HG03520 (cell line): ENCODE data around the gene GJC1.
"Not testable (repeated sequence)": the region's sequence is repeated elsewhere in the genome, so short reads cannot be mapped to it uniquely, and the experiment has no call there.

ENCODE experiments used
- ATAC-seq: cut with Tn5 transposase; IDR thresholded peaks from one replicate; pipeline ENCODE4 v1.9.1; 2021; ENCODE audit warnings: mild to moderate bottlenecking, moderate library complexity; ENCODE audit not compliant: unreplicated experiment

The GJC1 gene

DNA sequence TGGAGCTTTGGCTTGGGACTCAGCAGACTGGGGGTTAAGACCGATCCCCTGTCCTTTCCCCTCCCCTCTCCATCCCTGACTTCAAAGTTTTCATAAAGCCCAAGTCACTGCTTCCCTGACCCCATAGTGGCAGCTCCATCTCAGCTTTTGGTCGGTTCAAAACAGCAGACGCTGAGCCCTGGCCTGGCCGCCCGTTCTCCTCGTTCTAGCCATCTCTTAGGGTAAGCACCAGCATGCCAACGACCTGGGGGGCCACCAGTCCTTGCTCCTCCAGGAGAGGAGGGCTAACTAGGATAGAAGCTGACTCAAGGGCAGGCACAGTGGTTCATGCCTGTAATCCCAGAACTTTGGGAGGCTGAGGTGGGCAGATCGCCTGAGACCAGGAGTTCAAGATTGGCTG, 16.1 kb upstream of the GJC1 start:
- ATAC-seq: no peak

GRCh38 chr17:44844390-44844830, 14.3 kb upstream of the GJC1 start:
- ATAC-seq: no peak

- ATAC-seq: no peak
Observed at GRCh38 chr17:44842748-44843147, 12.7 kb upstream of the GJC1 start.

DNA sequence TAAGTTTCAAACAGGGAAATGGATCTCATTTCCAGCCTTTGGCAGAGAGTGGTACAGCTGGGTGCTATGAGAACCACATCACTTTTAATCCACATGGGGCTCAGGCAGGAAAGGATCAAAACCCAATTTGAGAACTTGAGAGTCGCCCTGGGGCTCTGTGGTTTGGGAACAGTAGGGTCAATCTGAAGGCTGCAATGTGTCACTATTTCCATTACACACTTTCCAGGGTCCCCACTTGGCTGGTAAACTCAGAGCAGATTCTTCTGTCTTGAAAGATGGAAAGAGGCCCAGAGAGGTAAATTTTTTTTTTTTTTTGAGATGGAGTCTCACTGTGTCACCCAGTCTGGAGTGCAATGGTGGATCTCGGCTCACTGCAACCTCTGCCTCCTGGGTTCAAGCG, 10.8 kb upstream of the GJC1 start:
- no peak for ATAC-seq

- no peak for ATAC-seq
Observed at GRCh38 chr17:44840274-44840673, 10.2 kb upstream of the GJC1 start.

GRCh38 chr17:44837196-44837595, 7.1 kb upstream of the GJC1 start:
- ATAC-seq: no peak

GRCh38 chr17:44832805-44833204, 2.7 kb upstream of the GJC1 start:
- ATAC-seq: no peak

DNA sequence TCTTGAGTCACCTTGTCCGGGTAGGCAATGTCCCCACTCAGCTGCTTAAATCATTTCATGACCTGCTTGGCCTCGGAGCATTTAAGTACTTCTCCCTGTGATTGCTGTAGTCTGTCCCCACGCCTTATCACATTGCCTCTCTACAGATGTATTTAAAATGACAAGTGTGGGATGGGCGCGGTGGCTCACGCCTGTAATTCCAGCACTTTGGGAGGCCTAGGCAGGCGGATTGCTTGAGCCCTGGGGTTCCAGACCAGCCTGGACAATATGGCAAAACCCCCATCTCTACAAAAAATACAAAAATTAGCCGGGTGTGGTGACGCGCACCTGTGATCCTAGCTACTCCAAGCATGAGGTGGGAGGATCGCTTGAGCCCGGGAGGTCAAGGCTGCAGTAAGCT, 1.3 kb upstream of the GJC1 start:
- no peak for ATAC-seq

GRCh38 chr17:44830359-44831288, 537 bp upstream of the GJC1 start:
- no peak for ATAC-seq

DNA sequence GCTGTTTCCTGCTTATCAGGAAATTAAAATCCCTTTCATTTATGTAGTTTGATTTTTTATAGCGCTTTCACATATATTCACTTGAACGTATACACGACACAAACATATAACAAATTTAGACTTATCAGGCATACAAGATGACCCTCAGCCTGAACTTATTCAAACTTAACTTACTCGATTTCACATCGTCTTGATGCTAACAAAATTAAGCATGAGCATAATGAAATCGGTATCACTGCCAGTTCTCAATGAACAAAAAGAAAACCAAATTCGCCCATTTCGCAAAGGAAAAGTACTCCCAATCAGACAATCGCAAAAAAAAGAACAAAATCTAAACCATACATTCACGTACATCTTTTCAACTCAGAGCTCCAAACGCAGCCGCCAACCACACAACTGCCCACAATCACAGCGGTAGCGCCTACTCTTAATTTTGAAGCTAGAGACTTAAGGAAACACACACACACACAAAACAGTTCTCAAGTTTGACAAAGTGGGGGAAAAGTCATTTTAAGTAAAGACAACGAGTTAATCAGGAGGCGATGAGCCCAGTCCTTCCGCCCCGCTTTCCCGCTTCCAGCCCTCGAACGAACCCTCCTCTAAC, 1.1 kb downstream of the GJC1 start:
- no peak for ATAC-seq

DNA sequence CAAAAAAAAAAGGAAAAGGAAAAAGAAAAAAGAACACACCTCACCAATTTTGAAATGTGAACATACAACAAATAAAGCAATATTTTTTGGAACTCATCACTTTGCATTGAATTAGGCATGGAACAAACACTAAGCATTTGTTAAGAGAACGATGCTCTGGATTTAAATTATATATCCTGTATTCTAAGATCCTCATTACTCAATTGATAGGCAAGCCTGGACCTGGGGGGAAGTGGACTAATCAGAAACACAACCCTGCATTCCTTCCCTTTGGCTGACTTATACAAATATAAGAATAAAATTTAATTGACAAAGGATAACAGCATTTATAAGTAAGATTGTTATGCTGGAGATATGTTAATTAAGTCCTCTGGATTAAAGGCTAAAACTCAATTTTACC, 2.2 kb downstream of the GJC1 start:
- no peak for ATAC-seq

GRCh38 chr17:44826123-44826790, 3.8 kb downstream of the GJC1 start:
- no peak for ATAC-seq

GRCh38 chr17:44825236-44825635, 4.9 kb downstream of the GJC1 start:
- not testable (repeated sequence) for ATAC-seq

DNA sequence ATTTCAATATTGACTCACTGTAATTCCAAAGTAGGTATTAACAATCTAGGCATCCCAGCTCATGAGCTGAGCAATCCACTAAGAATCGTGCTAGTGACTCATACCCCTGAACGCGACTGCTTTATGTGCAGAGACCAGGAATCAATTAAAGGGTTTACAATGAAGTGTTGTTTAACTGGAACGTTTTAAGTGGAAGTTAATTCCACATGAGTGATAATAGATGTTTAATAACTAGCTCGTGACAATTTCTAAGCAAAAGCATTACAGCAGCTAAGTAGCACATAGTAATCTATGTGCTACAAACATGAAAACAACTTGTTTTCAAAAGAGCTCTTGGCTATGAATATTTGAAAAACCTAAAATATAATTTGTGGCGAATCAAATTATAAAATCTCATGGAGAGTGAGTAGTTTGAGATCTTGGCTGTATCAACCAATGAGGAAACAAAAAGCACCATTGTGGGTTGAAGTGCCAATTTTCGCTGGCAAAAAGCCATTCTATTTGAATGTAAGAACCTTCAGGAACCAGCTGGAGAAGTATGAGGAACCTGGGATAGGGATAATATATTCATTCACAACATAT, 9.4 kb downstream of the GJC1 start:
- no peak for ATAC-seq

GRCh38 chr17:44818508-44818907, 11.6 kb downstream of the GJC1 start:
- ATAC-seq: not testable (repeated sequence)

DNA sequence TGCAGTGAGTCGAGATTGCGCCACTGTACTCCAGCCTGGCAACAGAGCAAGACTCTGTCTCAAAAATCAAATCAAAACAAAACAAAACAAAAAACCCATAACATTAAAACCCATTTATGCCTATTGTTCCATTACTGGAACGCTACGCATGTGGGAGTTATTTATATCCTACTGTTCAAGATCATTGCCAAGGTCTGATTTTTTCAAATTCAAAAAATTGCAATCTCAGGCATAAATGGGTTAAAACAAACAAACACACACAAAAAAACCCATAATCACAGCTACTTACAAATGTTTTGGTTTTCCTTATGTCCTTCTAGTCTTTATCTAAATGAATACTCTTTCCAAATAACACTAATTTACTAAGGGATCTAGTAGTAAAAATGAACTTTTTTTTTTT, 17.8 kb downstream of the GJC1 start:
- ATAC-seq: no peak

- not testable (repeated sequence) for ATAC-seq
Observed at GRCh38 chr17:44808656-44809388, 21.3 kb downstream of the GJC1 start.

DNA sequence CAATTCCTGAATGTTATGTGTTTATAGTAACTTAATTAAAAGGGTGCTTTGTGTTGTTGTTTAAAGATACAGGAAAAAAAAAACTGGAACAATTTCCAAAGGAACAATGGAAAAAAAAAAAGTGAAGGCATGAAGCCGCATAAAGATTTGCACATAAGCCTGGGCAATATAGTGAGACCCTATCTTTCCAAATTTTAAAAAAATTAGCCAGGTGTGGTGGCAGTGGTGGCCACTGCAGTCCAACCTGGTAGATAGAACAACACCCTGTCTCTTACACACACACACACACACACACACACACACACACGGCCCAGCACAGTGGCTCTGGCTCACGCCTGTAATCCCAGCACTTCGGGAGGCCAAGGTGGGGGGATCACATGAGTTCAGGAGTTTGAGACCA, 21.9 kb downstream of the GJC1 start:
- ATAC-seq: no peak

DNA sequence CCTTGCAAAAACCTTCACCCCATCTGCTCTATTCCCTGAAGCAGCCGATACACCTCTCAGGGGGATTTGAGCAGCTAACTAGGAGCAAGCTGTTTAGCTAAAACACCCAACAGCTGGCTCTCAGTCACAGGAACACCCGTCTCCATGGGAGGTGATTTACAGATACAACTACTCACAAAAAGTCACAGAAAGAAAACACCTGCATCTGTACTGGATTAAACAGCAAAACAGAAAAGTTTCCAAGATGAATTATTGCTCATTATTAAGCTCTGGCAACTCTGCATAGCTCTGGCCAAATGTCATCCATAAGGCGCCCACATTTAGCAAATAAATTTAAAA, 22.3 kb downstream of the GJC1 start:
- no peak for ATAC-seq

GRCh38 chr17:44807093-44807816, 22.8 kb downstream of the GJC1 start:
- ATAC-seq: no peak
